HepG2 (cell line): ENCODE data around the gene TUFM. TPM values are rescaled to one million over a fixed set of nuclear protein-coding genes. Genes with fewer than 3 reads are reported as not detected.
"Not testable (repeated sequence)": the region's sequence is repeated elsewhere in the genome, so short reads cannot be mapped to it uniquely, and the experiment has no call there.

Experiments used
- ATAC-seq: fragments of 200-7000 bp; cut with Tn5 transposase; 3 replicates; pipeline ENCODE4 v1.9.1; 2020; ENCODE audit warnings: mild to moderate bottlenecking, moderate library complexity
- BruUV-seq: library from RNA; stranded (reverse); fragments of 400-500 nt; replicated peaks from 2 replicates; lab custom pipeline; 2021; lab: Mats Ljungman, UMichigan
- CTCF ChIA-PET: fragments of 300-600 bp; formaldehyde crosslinking; extraction: SDS; loops from one replicate; lab custom pipeline; 2021; ENCODE audit warnings: low total read pairs, inconsistent platforms, low intra/inter-chr PET ratio; lab: Yijun Ruan, JAX
- POLR2A ChIA-PET: fragments of 350-600 bp; sonication (Branson Sonifier 250); formaldehyde crosslinking; loops from one replicate; lab custom pipeline; 2020; ENCODE audit warnings: antibody characterized with exemption, inconsistent platforms; lab: Yijun Ruan, JAX
- DNase-seq: peaks from one replicate; pipeline ENCODE4 v3.0.0-alpha.2; 2015; ENCODE audit warnings: low spot score
- FAIRE-seq: peaks from 3 replicates; lab custom pipeline; 2011; peaks lifted over from hg19 to GRCh38; lab: Jason Lieb, UNC
- H2AFZ ChIP-seq: one replicate; pipeline ENCODE4 v1.6.1; 2011; ENCODE audit warnings: low read length, inconsistent platforms
- H3K27ac ChIP-seq: fragments of 300-600 bp; 3 replicates; pipeline ENCODE4 v1.8.0; 2011; ENCODE audit warnings: mixed run types, mild to moderate bottlenecking, mixed read lengths, low read length, inconsistent platforms; ENCODE audit not compliant: insufficient read depth; ENCODE audit errors: extremely low read length
- H3K27me3 ChIP-seq, 2 experiments: fragments of 200-600 bp in 1 of 2; 2 replicates in 1 of 2; 3 replicates in 1 of 2; pipeline versions ENCODE4 v1.6.0 to v1.8.0; 2011; ENCODE audit warnings: low read length in 2 of 2, mild to moderate bottlenecking in 2 of 2, moderate library complexity in 2 of 2, inconsistent platforms in 1 of 2; ENCODE audit not compliant: insufficient read depth in 2 of 2, control insufficient read depth in 1 of 2
- H3K36me3 ChIP-seq, 2 experiments: fragments of 200-600 bp in 1 of 2; replicated peaks in 1 of 2; 2 replicates in 1 of 2; 3 replicates in 1 of 2; pipeline versions ENCODE4 v1.5.1 to v1.8.0; 2011; ENCODE audit warnings: low read length in 2 of 2, inconsistent platforms in 1 of 2; ENCODE audit not compliant: insufficient read depth in 2 of 2, control insufficient read depth in 1 of 2
- H3K4me1 ChIP-seq: 2 replicates; pipeline ENCODE4 v1.5.1; 2012; ENCODE audit warnings: low read length, inconsistent platforms; ENCODE audit not compliant: insufficient read depth
- H3K4me2 ChIP-seq: 2 replicates; pipeline ENCODE4 v1.6.0; 2011; ENCODE audit warnings: low read depth, low read length, inconsistent platforms
- H3K4me3 ChIP-seq, 3 experiments: fragments of 200-600 bp in 1 of 3; sonication (generic), shearing (Covaris generic) in 1 of 3; replicated peaks in 1 of 3; 2 replicates each; pipeline ENCODE4 v1.5.1; 2011 to 2016; ENCODE audit warnings: low read length in 3 of 3, inconsistent platforms in 2 of 3, low read depth in 2 of 3, mild to moderate bottlenecking in 2 of 3, control low read depth in 1 of 3, mixed read lengths in 1 of 3; ENCODE audit not compliant: insufficient read depth in 1 of 3
- H3K79me2 ChIP-seq: one replicate; pipeline ENCODE4 v1.6.1; 2011; ENCODE audit warnings: low read length, inconsistent platforms; ENCODE audit not compliant: insufficient read depth
- H3K9ac ChIP-seq: 2 replicates; pipeline ENCODE4 v1.6.0; 2011; ENCODE audit warnings: mild to moderate bottlenecking, low read depth, low read length, inconsistent platforms; ENCODE audit not compliant: insufficient read depth
- H3K9me3 ChIP-seq: 2 replicates; pipeline ENCODE4 v1.5.1; 2012; ENCODE audit warnings: mild to moderate bottlenecking, low read length
- H4K20me1 ChIP-seq: 2 replicates; pipeline ENCODE4 v1.6.0; 2011; ENCODE audit warnings: inconsistent platforms, mild to moderate bottlenecking, low read length, moderate library complexity; ENCODE audit not compliant: insufficient read depth
- CEBPB ChIP-seq: IDR thresholded peaks from 2 replicates; pipeline ENCODE4 v1.6.1; 2011; ENCODE audit warnings: low read depth, low read length, improper control_type of control experiment, borderline replicate concordance
- ZMYM2 ChIP-seq: sonication (generic); formaldehyde crosslinking; IDR thresholded peaks from 2 replicates; pipeline ENCODE4 v1.8.0; 2022; ENCODE audit warnings: mild to moderate bottlenecking, missing genetic modification reagents
- ZNF121 ChIP-seq: sonication (generic); formaldehyde crosslinking; IDR thresholded peaks from 2 replicates; pipeline ENCODE4 v1.5.0; 2020; ENCODE audit warnings: mild to moderate bottlenecking, missing genetic modification reagents
- WGBS: methylation state at CpG from one replicate; pipeline ENCODE4 v1.1.6; 2017; ENCODE audit warnings: low lambda C conversion rate; 5-methylcytosine and 5-hydroxymethylcytosine counted together
- in situ Hi-C: cut with HindIII; loops from 2 replicates; pipeline ENCODE4 v1.10.0; 2017; ENCODE audit warnings: low pct_unique_long_range_greater_than_20kb; ENCODE audit not compliant: extremely low pct_ligation_motif_present
- intact Hi-C: fragments of 100-400 bp; cut with micrococcal nuclease; formaldehyde crosslinking; loops from one replicate; pipeline ENCODE4 v1.10.0; 2022; ENCODE audit not compliant: unreplicated experiment
- polyA plus RNA-seq, 8 experiments: library from polyadenylated mRNA; depleted of rRNA in 3 of 8; stranded (reverse) in 7 of 8; unstranded in 1 of 8; fragments of >200 nt; fragmentation: Illumina TruSeq in 4 of 8; extraction: Trizol in 4 of 8; gene quantifications; 2 replicates each; pipeline versions ENCODE4 v1.2.1 to v1.2.3, GENCODE V29; 2011 to 2016; ENCODE audit warnings: low read depth in 4 of 8, missing spikeins in 1 of 8, mixed read lengths in 1 of 8; ENCODE audit not compliant: insufficient read depth in 1 of 8
- total RNA-seq, 5 experiments: library from RNA; depleted of rRNA; stranded (reverse); fragments of >200 nt; fragmentation: Illumina TruSeq; extraction: Trizol; gene quantifications; 2 replicates each; pipeline ENCODE4 v1.2.3, GENCODE V29; 2016; ENCODE audit warnings: low read depth in 1 of 5

TUFM gene
- total and polyA plus RNA-seq, 2 of the 13 experiments (the other 11 are each of a cell fraction or from before 2014, with no cell fraction given), result 206 to 298 TPM

DNA sequence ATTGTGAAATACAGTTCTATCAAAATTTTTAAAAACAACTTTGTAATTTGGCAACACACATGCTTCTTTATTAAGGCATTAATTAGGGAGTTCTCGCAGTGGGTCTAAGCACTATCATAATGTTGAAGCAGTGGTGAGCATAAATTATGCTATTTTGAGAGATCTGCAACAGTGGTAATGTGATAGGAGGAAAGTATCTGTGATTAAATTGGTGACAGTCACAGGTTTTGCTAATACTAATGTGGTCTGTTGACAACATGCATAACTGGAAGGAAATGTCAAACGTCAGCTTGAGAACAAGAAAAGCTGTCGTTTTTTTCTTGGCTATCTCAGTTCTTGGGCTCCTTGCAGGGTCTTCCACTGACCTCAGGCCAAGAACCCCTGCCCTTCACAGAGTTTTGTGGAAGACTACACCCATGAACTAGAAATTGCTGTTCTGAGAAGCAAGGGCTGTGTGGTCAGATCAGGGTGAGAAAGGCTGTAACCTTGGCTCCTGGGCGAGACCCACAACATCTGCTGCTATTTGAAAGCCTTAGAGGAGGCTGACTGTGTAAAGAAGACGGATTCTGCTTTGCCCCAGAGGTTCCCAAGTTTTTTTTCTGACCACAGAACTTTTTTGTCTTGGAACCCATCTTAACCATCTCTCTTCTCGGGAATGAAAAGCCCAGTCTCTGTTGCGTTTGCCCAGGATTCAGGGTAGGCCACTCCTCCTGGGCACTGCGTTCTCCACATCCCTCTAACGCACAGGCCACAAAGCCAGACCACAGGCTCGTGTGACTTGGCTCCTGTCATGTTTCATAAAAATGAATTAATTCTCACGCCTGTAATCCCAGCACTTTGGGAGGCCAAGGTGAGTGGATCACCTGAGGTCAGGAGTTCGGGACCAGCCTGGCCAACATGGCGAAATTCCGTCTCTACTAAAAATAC lies 46.1 kb upstream of the TUFM start:
- FAIRE-seq, result no peak
- H4K20me1 ChIP-seq, result no peaks in the 10 kb centered on the region
- in situ Hi-C loops, result no loop called here
- no peak for TF ChIP-seq ZMYM2 (CRISPR knock-in tag)
- TF ChIP-seq CEBPB, result 0 out of 2 replicates have a peak, but pooled peaks have one; percentile 18
- intact Hi-C loops, result no loop called here
- no peak for ATAC-seq
- H3K4me1 ChIP-seq, result peaks cover 26% of the 10 kb centered on the region
- no peaks in the 10 kb centered on the region for H3K9me3 ChIP-seq
- H3K79me2 ChIP-seq, result no peaks in the 10 kb centered on the region
- H3K27me3 ChIP-seq, result no peaks in the 10 kb centered on the region
- H3K4me3 ChIP-seq, result no peak overlapping the region
- no peak for DNase-seq
- POLR2A ChIA-PET, result no interaction called here
- H2AFZ ChIP-seq, result no peak overlapping the region
- H3K4me2 ChIP-seq, result no peak overlapping the region
- H3K36me3 ChIP-seq, result peaks cover 16 to 25% of the 10 kb centered on the region in 2 experiments; a peak in 4 of 5 replicates
- no peak overlapping the region for H3K27ac ChIP-seq
- H3K9ac ChIP-seq, result no peak overlapping the region
- no TSS peak for BruUV-seq
- CTCF ChIA-PET, result no interaction called here
- WGBS, result 96% methylated on average over 14 of the region's 14 CpGs

DNA sequence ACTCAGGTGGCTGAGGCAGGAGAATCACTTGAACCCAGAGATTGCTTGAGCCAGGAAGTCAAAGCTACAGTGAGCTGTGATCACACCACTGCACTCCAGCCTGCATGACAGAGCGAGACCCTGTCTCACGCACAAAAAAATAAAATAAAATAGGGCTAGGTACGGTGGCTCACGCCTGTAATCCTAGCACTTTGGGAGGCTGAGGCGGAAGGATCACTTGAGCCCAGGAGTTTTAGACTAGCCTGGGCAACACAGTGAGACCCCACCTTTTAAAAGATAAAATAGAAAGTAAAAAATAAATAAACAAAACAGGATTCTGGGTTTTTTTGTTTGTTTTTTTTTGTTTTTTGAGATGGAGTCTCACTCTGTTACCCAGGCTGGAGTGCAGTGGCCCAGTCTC lies 44.2 kb upstream of the TUFM start:
- DNase-seq, ATAC-seq, H3K27me3 ChIP-seq, FAIRE-seq, H3K4me2 ChIP-seq, H3K27ac ChIP-seq, H3K9ac ChIP-seq, H4K20me1 ChIP-seq, H3K4me3 ChIP-seq, BruUV-seq, in situ Hi-C loops, intact Hi-C loops, H3K79me2 ChIP-seq, H3K9me3 ChIP-seq, H2AFZ ChIP-seq, CTCF ChIA-PET: not testable (repeated sequence)
- Histone ChIP-seq H3K4me1 (peaks cover 17% of the 10 kb centered on the region), H3K36me3 (peaks cover 22 to 29% of the 10 kb centered on the region in 2 experiments)
- POLR2A ChIA-PET, result interaction anchor here (1.3 to 2.8 kb wide), 3 partner anchors 26 to 46 kb away, joined by 6 to 21 read pairs (median 11); partner anchors contain the start of gene SH2B1
- peak; percentile 69 for TF ChIP-seq ZNF121 (CRISPR knock-in tag)
- WGBS, result 97% methylated on average over 5 of the region's 5 CpGs
